HCT116 (cell line): ENCODE data around the gene WDR88. TPM values are rescaled to one million over a fixed set of nuclear protein-coding genes. Genes with fewer than 3 reads are reported as not detected.
A peak's percentile ranks its signal among the peaks of the same experiment; 100 is the strongest.

Experiments used
- ATAC-seq: fragments of 200-7000 bp; cut with Tn5 transposase; 2 replicates; pipeline ENCODE4 v1.9.1; 2020; ENCODE audit warnings: mild to moderate bottlenecking, moderate library complexity
- BruUV-seq: library from RNA; stranded (reverse); fragments of 400-500 nt; replicated peaks from 2 replicates; lab custom pipeline; 2021; lab: Mats Ljungman, UMichigan
- CTCF ChIA-PET: fragments of 300-600 bp; sonication (Branson Sonifier 250); formaldehyde crosslinking; loops from one replicate; lab custom pipeline; 2021; ENCODE audit warnings: antibody characterized with exemption; lab: Charles Lee
- POLR2A ChIA-PET: fragments of 300-600, 350-600 bp; sonication (Branson Sonifier 250); formaldehyde crosslinking; loops from one replicate; lab custom pipeline; 2021; ENCODE audit warnings: antibody characterized with exemption; lab: Charles Lee
- RAD21 ChIA-PET, 2 experiments: fragments of 300-600 bp; sonication (Branson Sonifier 250); formaldehyde crosslinking; loops; one replicate each; lab custom pipeline; 2023; ENCODE audit warnings: low total read pairs in 2 of 2; ENCODE audit not compliant: uncharacterized antibody in 2 of 2, unreplicated experiment in 2 of 2, low non-redundant PET in 1 of 2; lab: Charles Lee
- DNase-seq: peaks from one replicate; pipeline ENCODE4 v3.0.0-alpha.2; 2010; ENCODE audit warnings: low read depth, low spot score
- H2AFZ ChIP-seq: fragments of 200-600 bp; shearing (Covaris generic), sonication (generic); 2 replicates; pipeline ENCODE4 v1.6.1; 2017; ENCODE audit warnings: low read depth, mixed run types, mixed read lengths, antibody characterized with exemption, low read length; ENCODE audit not compliant: poor library complexity, severe bottlenecking
- H3K27ac ChIP-seq: 2 replicates; pipeline ENCODE4 v1.5.1; 2012; ENCODE audit warnings: low read depth, low read length
- H3K27me3 ChIP-seq: fragments of 200-600 bp; sonication (generic); 2 replicates; pipeline ENCODE4 v1.6.1; 2016; ENCODE audit warnings: mixed run types, low read length, mixed read lengths; ENCODE audit not compliant: insufficient read depth
- H3K36me3 ChIP-seq, 2 experiments: fragments of 200-500 bp in 1 of 2; fragments of 200-600 bp in 1 of 2; sonication (Bioruptor generic) in 1 of 2; sonication (generic) in 1 of 2; 2 replicates each; pipeline versions ENCODE4 v1.5.1 to v1.6.1; 2014 to 2016; ENCODE audit warnings: low read length in 2 of 2, inconsistent platforms in 1 of 2, mixed read lengths in 1 of 2, mixed run types in 1 of 2; ENCODE audit not compliant: insufficient read depth in 2 of 2, control insufficient read depth in 1 of 2
- H3K4me1 ChIP-seq, 2 experiments: fragments of 200-600 bp in 1 of 2; sonication (generic) in 1 of 2; 2 replicates each; pipeline versions ENCODE4 v1.5.1 to v1.6.1; 2012 to 2017; ENCODE audit warnings: low read length in 2 of 2, inconsistent platforms in 1 of 2, mild to moderate bottlenecking in 1 of 2, mixed read lengths in 1 of 2, mixed run types in 1 of 2, moderate library complexity in 1 of 2; ENCODE audit not compliant: insufficient read depth in 2 of 2, control insufficient read depth in 1 of 2
- H3K4me2 ChIP-seq: fragments of 200-600 bp; sonication (generic); 2 replicates; pipeline ENCODE4 v1.6.1; 2017; ENCODE audit warnings: mixed run types, low read length, mixed read lengths
- H3K4me3 ChIP-seq, 2 experiments: fragments of 200-600 bp in 1 of 2; sonication (generic) in 1 of 2; replicated peaks in 1 of 2; 2 replicates each; pipeline ENCODE4 v1.5.1; 2011 to 2016; ENCODE audit warnings: low read length in 2 of 2, control low read depth in 1 of 2, low read depth in 1 of 2, mild to moderate bottlenecking in 1 of 2, mixed read lengths in 1 of 2, mixed run types in 1 of 2
- H3K79me2 ChIP-seq: fragments of 200-600 bp; sonication (generic); 2 replicates; pipeline ENCODE4 v1.6.1; 2017; ENCODE audit warnings: mild to moderate bottlenecking, mixed run types, low read length, moderate library complexity, mixed read lengths; ENCODE audit not compliant: insufficient read depth
- H3K9ac ChIP-seq: fragments of 200-600 bp; sonication (generic); 2 replicates; pipeline ENCODE4 v1.6.1; 2016; ENCODE audit warnings: low read length, mixed read lengths
- H3K9me2 ChIP-seq: fragments of 200-600 bp; sonication (generic), shearing (Covaris generic); 2 replicates; pipeline ENCODE4 v1.6.1; 2017; ENCODE audit warnings: mixed run types, mild to moderate bottlenecking, moderate library complexity; ENCODE audit not compliant: insufficient read depth
- H3K9me3 ChIP-seq, 2 experiments: fragments of 200-500 bp in 1 of 2; fragments of 200-600 bp in 1 of 2; sonication (Bioruptor generic) in 1 of 2; sonication (generic) in 1 of 2; 2 replicates each; pipeline ENCODE4 v1.6.1; 2014 to 2017; ENCODE audit warnings: low read length in 2 of 2, mixed read lengths in 2 of 2, inconsistent platforms in 1 of 2, low read depth in 1 of 2, mild to moderate bottlenecking in 1 of 2, mixed run types in 1 of 2, moderate library complexity in 1 of 2; ENCODE audit not compliant: control insufficient read depth in 1 of 2, insufficient read depth in 1 of 2
- H4K20me1 ChIP-seq: fragments of 200-600 bp; sonication (generic), shearing (Covaris generic); 2 replicates; pipeline ENCODE4 v1.6.1; 2017; ENCODE audit warnings: mixed run types, mild to moderate bottlenecking, moderate library complexity; ENCODE audit not compliant: insufficient read depth
- CBX3 ChIP-seq: IDR thresholded peaks from 2 replicates; pipeline ENCODE4 v1.6.1; 2012; ENCODE audit warnings: low read depth
- CTCF ChIP-seq, 3 experiments: fragments of 200-600 bp in 1 of 3; sonication (generic) in 1 of 3; IDR thresholded peaks in 2 of 3; conservative IDR thresholded peaks in 1 of 3; 2 replicates each; pipeline ENCODE4 v1.5.1; 2012 to 2017; ENCODE audit warnings: low read depth in 2 of 3, low read length in 2 of 3, antibody characterized with exemption in 1 of 3, borderline replicate concordance in 1 of 3, control low read depth in 1 of 3, mild to moderate bottlenecking in 1 of 3, mixed read lengths in 1 of 3, mixed run types in 1 of 3, moderate library complexity in 1 of 3; ENCODE audit not compliant: insufficient read depth in 1 of 3
- EGR1 ChIP-seq: IDR thresholded peaks from 2 replicates; pipeline ENCODE4 v1.6.1; 2012; ENCODE audit warnings: low read depth
- ELF1 ChIP-seq: IDR thresholded peaks from 2 replicates; pipeline ENCODE4 v1.6.1; 2012; ENCODE audit warnings: low read depth, borderline replicate concordance
- EZH2 ChIP-seq: fragments of 200-600 bp; sonication (generic); IDR thresholded peaks from 2 replicates; pipeline ENCODE4 v1.6.1; 2017; ENCODE audit warnings: antibody characterized with exemption, mixed run types
- FOSL1 ChIP-seq: IDR thresholded peaks from 2 replicates; pipeline ENCODE4 v1.6.1; 2012; ENCODE audit warnings: low read depth
- MAX ChIP-seq: IDR thresholded peaks from 2 replicates; pipeline ENCODE4 v1.6.1; 2012
- POLR2A ChIP-seq: IDR thresholded peaks from 2 replicates; pipeline ENCODE4 v1.7.0; 2011; ENCODE audit warnings: borderline replicate concordance; ENCODE audit not compliant: insufficient read depth, insufficient read length; ENCODE audit errors: extremely low read depth
- POLR2AphosphoS5 ChIP-seq: IDR thresholded peaks from 2 replicates; pipeline ENCODE4 v1.6.1; 2011; ENCODE audit warnings: mild to moderate bottlenecking, low read depth, low read length, moderate library complexity
- RAD21 ChIP-seq: IDR thresholded peaks from 2 replicates; pipeline ENCODE4 v1.6.1; 2012; ENCODE audit warnings: low read depth, mild to moderate bottlenecking
- SIN3A ChIP-seq: IDR thresholded peaks from 2 replicates; pipeline ENCODE4 v1.6.1; 2012; ENCODE audit warnings: low read depth
- TCF7L2 ChIP-seq: IDR thresholded peaks from 2 replicates; pipeline ENCODE4 v1.7.0; 2011; ENCODE audit warnings: borderline replicate concordance, inconsistent platforms; ENCODE audit not compliant: insufficient read depth, insufficient read length; ENCODE audit errors: extremely low read depth
- ZFX ChIP-seq: fragments of 450-650 bp; IDR thresholded peaks from 2 replicates; pipeline ENCODE4 v1.6.1; 2017
- ZNF274 ChIP-seq: fragments of 200-500 bp; sonication (Bioruptor generic); IDR thresholded peaks from 2 replicates; pipeline ENCODE4 v1.6.1; 2014; ENCODE audit warnings: mild to moderate bottlenecking, low read depth, low read length, inconsistent platforms
- intact Hi-C: fragments of 100-400 bp; cut with micrococcal nuclease; formaldehyde crosslinking; loops from 2 replicates; pipeline ENCODE4 v1.10.0; 2022
- total RNA-seq: library from RNA; stranded (reverse); gene quantifications from one replicate; pipeline ENCODE4 v1.2.1, GENCODE V29; 2021; ENCODE audit not compliant: unreplicated experiment
- TF ChIP-seq, protein P1 (sequence below): IDR thresholded peaks from 2 replicates; pipeline ENCODE4 v1.6.1; 2012

WDR88 gene
- total RNA-seq, 1 experiment from 2014 or later: not detected

- ChIA-PET POLR2A (no interaction called here), CTCF (interaction anchor here (1.0 to 1.7 kb wide), 7 partner anchors 9 to 192 kb away, joined by 3 to 6 read pairs (median 3); partner anchors contain the start of gene CEBPA), RAD21 (no interaction called here)
- H3K9ac ChIP-seq: no peak overlapping the region
- BruUV-seq: no TSS peak
- H3K4me2 ChIP-seq: no peak overlapping the region
- H2AFZ ChIP-seq: no peak overlapping the region
- H4K20me1 ChIP-seq: no peaks in the 10 kb centered on the region
- TF ChIP-seq CTCF (IDR thresholded peaks at IDR 0.05 in 2 of 3, conservative IDR thresholded peaks at IDR 0.05 in 1 of 3; ENCODE audit: borderline replicate concordance in 1 of 3, insufficient read depth in 1 of 3, low read depth in 2 of 3, low read length in 2 of 3) (peak in 2 of 3 experiments; percentile 21 to 46; a peak in 3 of 6 replicates), ZFX (no peak), POLR2AphosphoS5 (no peak)
- no peaks in the 10 kb centered on the region for H3K36me3 ChIP-seq
- H3K9me2 ChIP-seq: no peaks in the 10 kb centered on the region
- no peaks in the 10 kb centered on the region for H3K9me3 ChIP-seq
- peak; percentile 75 for ATAC-seq
- no peaks in the 10 kb centered on the region for H3K79me2 ChIP-seq
- no peak overlapping the region for H3K4me3 ChIP-seq
- H3K27me3 ChIP-seq: no peaks in the 10 kb centered on the region
- DNase-seq: no peak
- intact Hi-C loops: no loop called here
- H3K27ac ChIP-seq: no peak overlapping the region
- H3K4me1 ChIP-seq: no peaks in the 10 kb centered on the region
Observed at GRCh38 chr19:33214596-33214995, 82.7 kb downstream of the WDR88 start.

DNA sequence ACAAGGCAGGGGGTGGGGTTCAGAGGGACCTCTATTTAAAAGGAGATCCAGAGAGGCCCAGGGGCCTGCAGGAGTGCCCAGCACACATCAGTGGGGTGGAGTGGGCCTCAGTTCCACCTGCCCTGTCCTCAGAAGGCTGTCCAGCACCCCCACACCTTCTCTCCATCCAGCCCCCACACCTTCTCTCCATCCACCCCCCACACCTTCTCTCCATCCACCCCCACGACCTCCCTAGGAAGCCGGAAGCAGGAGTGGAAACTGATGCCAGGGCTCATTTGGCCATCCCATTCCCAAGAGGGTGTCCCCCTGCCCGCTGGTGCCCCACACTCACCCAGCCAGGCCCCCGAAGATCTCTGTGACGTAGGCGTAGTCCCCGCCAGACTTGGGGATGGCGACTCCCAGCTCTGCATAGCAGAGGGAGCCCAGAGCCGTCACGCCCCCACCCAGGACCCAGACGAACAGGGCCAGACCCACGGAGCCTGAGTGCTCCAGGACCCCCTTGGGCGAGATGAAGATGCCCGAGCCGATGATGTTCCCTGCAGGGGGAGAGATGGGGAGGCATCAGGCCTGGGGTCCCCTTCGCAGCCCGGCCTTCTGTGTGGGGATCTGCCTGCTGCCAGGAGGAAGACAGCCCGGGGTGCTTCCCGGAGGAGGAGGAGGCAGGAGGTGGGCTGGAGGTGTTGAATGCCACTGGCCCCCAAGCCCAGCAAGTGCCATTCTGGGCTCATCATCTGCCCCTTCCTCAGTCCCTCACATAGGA, 83.7 kb downstream of the WDR88 start:
- no peaks in the 10 kb centered on the region for H3K27me3 ChIP-seq
- POLR2A ChIA-PET: no interaction called here
- TF ChIP-seq EGR1 (no peak), ELF1 (no peak), MAX (no peak), EZH2 (no peak), RAD21 (no peak), POLR2A (no peak), POLR2AphosphoS5 (no peak), SIN3A (no peak), ZNF274 (no peak), CTCF (IDR thresholded peaks at IDR 0.05 in 2 of 3, conservative IDR thresholded peaks at IDR 0.05 in 1 of 3; ENCODE audit: borderline replicate concordance in 1 of 3, insufficient read depth in 1 of 3, low read depth in 2 of 3, low read length in 2 of 3) (no peak), CBX3 (no peak), TCF7L2 (no peak), FOSL1 (no peak)
- TF ChIP-seq, protein P1, sequence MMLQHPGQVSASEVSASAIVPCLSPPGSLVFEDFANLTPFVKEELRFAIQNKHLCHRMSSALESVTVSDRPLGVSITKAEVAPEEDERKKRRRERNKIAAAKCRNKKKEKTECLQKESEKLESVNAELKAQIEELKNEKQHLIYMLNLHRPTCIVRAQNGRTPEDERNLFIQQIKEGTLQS: no peak

More for the DNA sequence above, 83.7 kb downstream of the WDR88 start:
- Histone ChIP-seq H3K9ac (no peak overlapping the region), H3K9me2 (no peaks in the 10 kb centered on the region), H3K79me2 (no peaks in the 10 kb centered on the region), H3K4me2 (no peak overlapping the region), H3K27ac (no peak overlapping the region), H3K4me1 (no peaks in the 10 kb centered on the region), H2AFZ (no peak overlapping the region), H3K36me3 (no peaks in the 10 kb centered on the region), H4K20me1 (no peaks in the 10 kb centered on the region), H3K9me3 (no peaks in the 10 kb centered on the region), H3K4me3 (no peak overlapping the region)
- intact Hi-C loops: no loop called here
- BruUV-seq: no TSS peak
- ChIA-PET CTCF (no interaction called here), RAD21 (no interaction called here)
- DNase-seq: no peak
- no peak for ATAC-seq
